HG03439 (cell line): ENCODE data around the gene CFAP61.
"Not testable (repeated sequence)": the region's sequence is repeated elsewhere in the genome, so short reads cannot be mapped to it uniquely, and the experiment has no call there.

ENCODE experiments used
- ATAC-seq: cut with Tn5 transposase; IDR thresholded peaks from one replicate; pipeline ENCODE4 v1.9.1; 2021; ENCODE audit warnings: mild to moderate bottlenecking, moderate library complexity; ENCODE audit not compliant: unreplicated experiment

CFAP61 gene

DNA sequence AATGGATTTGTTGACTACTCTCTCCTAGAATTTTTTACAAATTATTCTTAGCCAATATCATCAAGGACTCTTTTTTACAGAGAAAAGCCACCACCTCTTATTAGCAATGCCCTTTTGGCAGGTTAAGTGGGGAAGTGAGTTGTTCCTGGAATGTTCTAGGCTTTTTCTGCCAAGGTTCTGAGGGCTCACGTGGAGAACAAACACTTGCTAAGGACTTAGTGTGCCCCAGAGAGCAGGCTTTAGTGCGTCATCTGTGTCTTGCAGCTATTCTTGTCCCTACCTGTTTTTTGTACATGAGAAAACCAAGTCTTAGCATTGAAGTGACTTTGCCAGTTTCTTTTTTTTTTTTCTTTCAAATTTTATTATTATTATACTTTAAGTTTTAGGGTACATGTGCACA lies 33.5 kb downstream of the CFAP61 start:
- no peak for ATAC-seq

DNA sequence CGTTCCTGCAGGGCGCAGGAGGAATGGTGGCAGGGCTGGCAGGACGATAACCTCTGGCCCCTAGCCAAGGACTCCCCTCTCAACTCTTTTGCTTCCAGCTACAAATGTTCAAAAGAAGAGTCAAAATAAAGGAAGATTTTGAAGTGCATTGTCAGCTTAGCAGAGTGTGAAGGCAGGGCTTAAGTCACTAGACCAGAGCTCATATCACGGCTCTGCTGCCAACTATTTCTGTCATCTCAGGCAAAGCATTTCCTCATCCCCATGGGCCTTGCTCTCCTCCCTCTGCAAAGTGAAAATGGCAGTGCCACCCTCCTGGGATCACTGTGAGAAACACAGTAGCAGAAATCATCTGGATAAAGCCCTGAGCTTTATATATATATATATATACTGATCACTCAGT lies 36.7 kb downstream of the CFAP61 start:
- ATAC-seq: no peak

DNA sequence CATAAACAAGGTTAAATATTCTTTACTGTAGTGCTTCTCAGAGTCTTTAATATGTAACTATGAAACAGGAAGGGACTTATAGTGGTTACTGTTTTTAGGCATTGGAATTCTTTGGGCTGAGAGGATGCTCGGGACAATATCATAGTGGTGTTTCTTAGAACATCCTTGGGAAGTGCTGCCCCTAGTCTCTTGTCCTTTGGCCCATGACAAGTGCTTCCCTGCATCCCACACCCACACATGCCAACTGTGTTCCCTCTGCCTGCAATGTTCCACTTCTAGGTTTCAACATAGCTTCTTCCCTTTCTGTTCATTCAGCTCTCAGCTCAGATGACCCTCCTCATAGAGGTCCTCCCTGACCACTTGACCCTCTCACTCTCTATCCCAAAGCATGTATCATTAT lies 37.6 kb downstream of the CFAP61 start:
- ATAC-seq: no peak

- no peak for ATAC-seq
These were observed 40.5 kb downstream of the CFAP61 start for GRCh38 chr20:20092827-20093226.

GRCh38 chr20:20094410-20094809 lies 42.1 kb downstream of the CFAP61 start:
- ATAC-seq: no peak

DNA sequence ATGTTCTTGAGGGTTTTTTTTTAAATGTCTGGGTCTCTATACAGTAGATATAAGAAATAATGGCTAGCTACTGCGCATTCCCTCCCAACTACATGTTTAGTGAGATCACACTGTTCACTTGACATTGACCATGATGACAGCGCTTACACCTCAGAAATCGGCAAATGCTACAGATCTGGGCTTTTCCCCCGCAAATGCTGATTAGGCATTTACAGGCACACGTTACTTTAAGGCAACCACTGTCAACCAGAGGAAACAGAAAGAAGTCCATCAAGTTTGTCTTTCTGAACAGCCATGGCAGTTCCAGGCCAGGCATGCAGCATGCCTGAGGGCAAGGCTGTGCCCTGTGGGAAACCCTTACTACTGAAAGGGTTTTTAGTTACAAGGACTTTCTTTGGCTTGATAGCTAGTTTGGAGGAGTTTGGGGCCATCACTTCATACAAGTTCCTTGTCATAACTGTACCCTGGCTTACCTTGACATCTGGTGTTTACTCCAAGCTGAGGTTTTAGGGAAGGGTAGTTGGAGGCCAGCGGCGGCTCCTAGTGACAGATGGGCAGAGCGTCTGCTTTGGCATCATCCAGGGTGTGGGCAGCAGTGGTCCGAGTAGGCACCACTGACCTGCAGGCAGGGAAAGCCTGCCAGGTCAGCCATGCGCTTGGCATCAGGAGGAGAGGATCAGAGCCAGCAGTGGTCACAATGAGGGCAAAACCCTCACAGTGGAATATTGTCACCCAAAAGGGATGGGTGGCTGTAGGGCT lies 43.0 kb downstream of the CFAP61 start:
- ATAC-seq: no peak

DNA sequence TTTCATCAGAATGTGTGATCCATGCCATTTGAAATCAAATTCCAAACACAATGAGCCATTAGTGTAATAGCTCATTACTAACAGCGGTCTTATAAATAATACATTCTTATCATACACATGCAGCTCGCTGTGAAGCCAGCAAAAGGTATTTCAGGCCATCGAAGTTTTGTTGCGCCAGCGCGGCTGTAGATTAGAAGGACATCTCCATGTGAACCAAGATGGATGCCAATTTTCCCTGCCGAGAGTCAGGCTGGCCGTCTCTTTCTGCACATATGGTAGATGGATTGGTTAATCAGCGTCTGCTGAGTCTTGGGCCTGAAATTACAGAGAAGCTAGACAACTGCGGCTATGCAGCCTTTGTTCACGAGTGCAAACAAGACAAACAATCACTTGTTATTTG lies 44.1 kb downstream of the CFAP61 start:
- ATAC-seq: no peak

DNA sequence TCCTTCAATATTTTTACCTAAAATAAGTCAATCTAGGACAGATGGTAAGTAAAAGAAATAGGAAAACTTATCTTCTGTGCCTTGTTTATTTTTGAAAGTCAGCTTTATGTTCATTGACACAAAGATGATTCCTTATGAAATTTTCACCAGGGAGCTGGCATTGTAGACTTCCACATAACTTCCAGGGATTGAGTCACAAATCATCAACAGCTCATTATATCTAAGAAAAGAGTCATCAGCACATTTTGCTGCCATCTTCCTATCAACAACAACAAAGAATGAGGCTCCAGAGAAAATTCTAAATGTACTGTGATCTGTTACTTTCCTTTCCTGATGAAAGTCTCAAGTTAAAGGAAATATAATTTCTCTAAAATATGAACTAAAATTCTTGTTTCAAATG lies 48.5 kb downstream of the CFAP61 start:
- no peak for ATAC-seq

GRCh38 chr20:20102163-20102562 lies 49.8 kb downstream of the CFAP61 start:
- ATAC-seq: no peak

- ATAC-seq: no peak
These were observed 50.5 kb downstream of the CFAP61 start for GRCh38 chr20:20102716-20103258.

GRCh38 chr20:20103486-20103885 lies 51.2 kb downstream of the CFAP61 start:
- no peak for ATAC-seq

GRCh38 chr20:20123187-20123586 lies 70.9 kb downstream of the CFAP61 start:
- not testable (repeated sequence) for ATAC-seq

- ATAC-seq: no peak
These were observed 78.1 kb downstream of the CFAP61 start for GRCh38 chr20:20130399-20130798.

GRCh38 chr20:20134941-20135575 lies 82.7 kb downstream of the CFAP61 start:
- ATAC-seq: no peak

DNA sequence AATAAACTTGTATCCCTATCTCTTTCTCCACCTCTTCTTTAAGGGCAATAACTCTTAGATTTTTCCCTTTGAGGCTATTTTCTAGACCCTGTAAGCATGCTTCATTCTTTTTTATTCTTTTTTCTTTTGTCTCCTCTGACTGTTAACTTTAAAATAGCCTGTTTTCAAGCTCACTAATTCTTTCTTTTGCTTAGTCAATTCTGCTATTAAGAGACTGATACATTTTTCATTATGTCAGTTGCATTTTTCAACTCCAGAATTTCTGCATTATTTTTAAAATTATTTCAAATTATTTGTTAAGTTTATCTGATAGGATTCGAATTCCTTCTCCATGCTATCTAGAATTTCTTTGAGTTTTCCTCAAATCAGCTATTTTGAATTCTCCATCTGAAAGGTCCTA lies 84.0 kb downstream of the CFAP61 start:
- no peak for ATAC-seq

DNA sequence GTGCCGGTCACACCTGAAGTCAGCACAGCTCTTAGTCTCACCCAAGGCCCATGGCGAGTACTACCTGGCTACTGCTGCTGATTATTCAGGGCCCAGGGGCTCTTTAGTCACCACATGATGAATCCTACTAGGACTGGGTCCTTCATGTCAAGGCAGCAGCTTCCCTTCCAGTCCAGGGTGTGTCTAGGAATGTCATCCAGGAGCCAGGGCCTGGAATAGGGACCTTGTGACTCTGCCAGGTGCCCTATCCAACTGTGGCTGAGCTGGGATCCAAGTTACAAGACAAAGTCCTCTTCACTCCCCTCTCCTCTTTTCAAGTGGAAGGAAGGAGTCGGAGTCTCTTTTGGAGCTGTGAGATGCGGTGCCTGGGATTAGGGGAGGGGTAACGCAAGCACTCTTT lies 85.5 kb downstream of the CFAP61 start:
- no peak for ATAC-seq

- ATAC-seq: no peak
These were observed 86.2 kb downstream of the CFAP61 start for GRCh38 chr20:20138301-20139064.

DNA sequence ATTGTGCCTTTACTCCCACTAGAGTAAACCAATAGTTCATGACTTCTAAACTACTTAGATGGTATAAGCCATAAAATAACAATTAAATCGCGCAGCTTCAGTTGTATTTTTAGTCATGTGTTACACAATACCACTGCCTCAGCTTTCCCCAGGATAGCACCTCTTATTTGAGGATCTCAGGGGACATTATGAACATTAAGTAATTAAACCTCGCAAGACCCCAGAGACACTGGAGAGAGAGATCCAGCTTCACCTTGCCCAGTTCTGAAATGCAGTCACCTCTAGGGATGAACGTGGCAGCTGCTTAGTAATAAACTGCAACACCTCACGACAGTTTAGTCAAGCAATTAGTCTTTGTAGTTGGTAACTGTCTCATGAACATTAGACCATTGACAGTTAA lies 87.1 kb downstream of the CFAP61 start:
- no peak for ATAC-seq

DNA sequence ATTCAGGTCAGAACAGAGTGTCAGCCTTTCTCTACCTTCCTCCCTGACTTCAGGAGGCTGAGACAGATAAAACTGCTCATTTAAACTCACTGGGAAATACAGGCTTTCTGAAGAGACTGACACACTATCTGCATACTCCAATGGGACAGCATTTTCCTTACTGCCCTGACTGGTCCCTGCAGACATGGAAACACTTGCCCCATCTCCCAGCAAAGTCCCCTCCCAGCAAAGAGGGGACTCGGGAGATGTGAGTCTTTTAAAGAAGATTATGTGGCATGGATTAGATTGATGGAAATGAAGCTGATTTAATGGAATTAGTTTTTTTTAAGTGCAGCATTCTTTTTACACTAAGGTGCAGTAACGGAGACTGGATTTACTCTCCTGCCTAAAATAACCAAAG lies 90.8 kb downstream of the CFAP61 start:
- ATAC-seq: no peak

GRCh38 chr20:20143646-20144045 lies 91.3 kb downstream of the CFAP61 start:
- ATAC-seq: no peak

- ATAC-seq: no peak
These were observed 96.4 kb downstream of the CFAP61 start for GRCh38 chr20:20148779-20149178.

DNA sequence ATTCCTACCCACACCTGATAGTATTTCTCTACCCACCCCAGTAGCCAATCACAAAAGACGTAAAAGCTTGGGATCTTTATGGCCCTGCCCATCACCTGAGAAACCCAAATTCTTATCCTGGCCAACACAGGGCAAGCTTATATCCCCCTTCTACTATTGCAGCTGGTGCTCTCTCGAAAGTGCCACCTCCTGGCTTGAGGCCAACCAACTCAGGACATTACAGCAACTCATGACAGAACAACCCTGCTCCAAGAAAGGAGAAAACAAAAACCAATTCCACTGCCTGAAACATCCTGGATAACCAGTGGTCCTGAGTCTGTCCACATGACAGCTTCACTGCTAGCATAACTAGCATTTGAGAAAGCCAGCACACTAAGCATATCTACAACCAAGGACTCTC lies 97.9 kb downstream of the CFAP61 start:
- no peak for ATAC-seq
